Left ventricle myocardium inferior (tissue), 1 donor: ENCODE results near the gene CDH8. TPM values are rescaled to one million over a fixed set of nuclear protein-coding genes. Genes with fewer than 3 reads are reported as not detected.

Experiments used
- DNase-seq: peaks from one replicate; pipeline ENCODE4 v3.0.0-alpha.2; 2020
- H3K27ac ChIP-seq: fragments of 200-600 bp; replicated peaks from 2 replicates; pipeline ENCODE4 v1.8.0; 2021
- H3K27me3 ChIP-seq: fragments of 200-600 bp; 2 replicates; pipeline ENCODE4 v1.8.0; 2021; ENCODE audit warnings: low read depth
- H3K36me3 ChIP-seq: fragments of 200-600 bp; 2 replicates; pipeline ENCODE4 v1.8.0; 2021
- H3K4me1 ChIP-seq: fragments of 200-600 bp; 2 replicates; pipeline ENCODE4 v1.8.0; 2021
- H3K4me3 ChIP-seq: fragments of 200-600 bp; 2 replicates; pipeline ENCODE4 v1.8.0; 2021; ENCODE audit warnings: mild to moderate bottlenecking, moderate library complexity
- H3K9me3 ChIP-seq: fragments of 200-600 bp; replicated peaks from 2 replicates; pipeline ENCODE4 v1.8.0; 2021
- intact Hi-C: fragments of 100-400 bp; cut with micrococcal nuclease; formaldehyde crosslinking; loops from one replicate; pipeline ENCODE4 v1.11.0; 2022
- total RNA-seq: library from RNA; stranded (reverse); fragmentation: NEBNext Ultra II Directional; extraction: Animal tissue kit (Norgen Biotek cat#: 25700); gene quantifications from one replicate; pipeline ENCODE4 v1.2.1, GENCODE V29; 2021
- TF ChIP-seq, protein P1 (sequence below): fragments of 200-600 bp; IDR thresholded peaks from 2 replicates; pipeline ENCODE4 v1.8.0; 2021; ENCODE audit warnings: antibody characterized with exemption, mild to moderate bottlenecking, borderline replicate concordance
- donor health status: DM: no; HTN: yes; CAD: no; lungs with severe emphysema.

CDH8 gene
- total RNA-seq, 1 donor from 2014 or later, result 0.14 TPM

DNA sequence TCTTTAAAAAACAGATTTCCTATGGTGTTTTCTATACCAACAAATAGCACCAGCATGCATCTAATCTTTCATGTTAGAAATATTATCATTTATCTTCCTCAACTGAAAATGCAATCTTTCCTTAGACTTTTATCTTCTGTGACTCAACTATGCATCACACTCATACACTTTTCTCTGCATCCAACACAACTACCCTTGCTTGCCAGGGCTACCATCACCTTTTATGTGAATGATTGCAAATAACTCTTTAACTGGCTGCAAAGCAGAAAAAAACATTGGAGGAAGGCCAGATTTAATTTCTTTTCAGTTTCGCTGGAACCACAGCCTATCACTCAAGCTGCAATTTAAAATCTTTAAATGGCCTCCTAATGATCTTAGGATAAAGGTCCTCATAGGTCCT, 212.9 kb downstream of the CDH8 start:
- no peaks in the 10 kb centered on the region for H3K36me3 ChIP-seq
- TF ChIP-seq, protein P1, sequence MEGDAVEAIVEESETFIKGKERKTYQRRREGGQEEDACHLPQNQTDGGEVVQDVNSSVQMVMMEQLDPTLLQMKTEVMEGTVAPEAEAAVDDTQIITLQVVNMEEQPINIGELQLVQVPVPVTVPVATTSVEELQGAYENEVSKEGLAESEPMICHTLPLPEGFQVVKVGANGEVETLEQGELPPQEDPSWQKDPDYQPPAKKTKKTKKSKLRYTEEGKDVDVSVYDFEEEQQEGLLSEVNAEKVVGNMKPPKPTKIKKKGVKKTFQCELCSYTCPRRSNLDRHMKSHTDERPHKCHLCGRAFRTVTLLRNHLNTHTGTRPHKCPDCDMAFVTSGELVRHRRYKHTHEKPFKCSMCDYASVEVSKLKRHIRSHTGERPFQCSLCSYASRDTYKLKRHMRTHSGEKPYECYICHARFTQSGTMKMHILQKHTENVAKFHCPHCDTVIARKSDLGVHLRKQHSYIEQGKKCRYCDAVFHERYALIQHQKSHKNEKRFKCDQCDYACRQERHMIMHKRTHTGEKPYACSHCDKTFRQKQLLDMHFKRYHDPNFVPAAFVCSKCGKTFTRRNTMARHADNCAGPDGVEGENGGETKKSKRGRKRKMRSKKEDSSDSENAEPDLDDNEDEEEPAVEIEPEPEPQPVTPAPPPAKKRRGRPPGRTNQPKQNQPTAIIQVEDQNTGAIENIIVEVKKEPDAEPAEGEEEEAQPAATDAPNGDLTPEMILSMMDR, result no peak
- no peaks in the 10 kb centered on the region for H3K27me3 ChIP-seq
- H3K4me1 ChIP-seq, result no peaks in the 10 kb centered on the region
- no peak overlapping the region for H3K27ac ChIP-seq
- intact Hi-C loops, result no loop called here
- peaks cover 3% of the 10 kb centered on the region for H3K9me3 ChIP-seq
- no peak overlapping the region for H3K4me3 ChIP-seq
- no peak for DNase-seq

DNA sequence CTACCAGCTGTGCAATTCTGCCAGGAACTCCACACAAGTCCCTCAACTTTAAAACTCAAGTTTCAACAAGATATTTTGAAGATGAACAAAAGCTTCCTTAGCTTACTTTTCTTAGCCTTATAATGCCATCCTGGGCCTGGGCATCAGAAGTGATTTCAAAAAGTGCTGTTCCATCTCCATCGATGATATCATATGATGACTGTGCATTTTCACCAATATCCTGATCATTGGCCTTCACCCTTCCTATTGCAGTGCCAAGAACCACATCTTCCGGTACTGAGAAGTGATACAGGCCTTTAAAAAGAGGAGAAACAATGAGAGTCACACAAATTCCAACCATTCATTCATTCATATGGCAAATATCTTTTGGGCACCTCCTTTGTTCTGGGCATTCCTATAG, 215.4 kb downstream of the CDH8 start:
- Histone ChIP-seq H3K27me3 (no peaks in the 10 kb centered on the region), H3K4me1 (no peaks in the 10 kb centered on the region), H3K9me3 (peaks cover 3% of the 10 kb centered on the region), H3K27ac (no peak overlapping the region), H3K36me3 (no peaks in the 10 kb centered on the region), H3K4me3 (no peak overlapping the region)
- intact Hi-C loops, result no loop called here
- TF ChIP-seq, protein P1, result no peak
- DNase-seq, result no peak

DNA sequence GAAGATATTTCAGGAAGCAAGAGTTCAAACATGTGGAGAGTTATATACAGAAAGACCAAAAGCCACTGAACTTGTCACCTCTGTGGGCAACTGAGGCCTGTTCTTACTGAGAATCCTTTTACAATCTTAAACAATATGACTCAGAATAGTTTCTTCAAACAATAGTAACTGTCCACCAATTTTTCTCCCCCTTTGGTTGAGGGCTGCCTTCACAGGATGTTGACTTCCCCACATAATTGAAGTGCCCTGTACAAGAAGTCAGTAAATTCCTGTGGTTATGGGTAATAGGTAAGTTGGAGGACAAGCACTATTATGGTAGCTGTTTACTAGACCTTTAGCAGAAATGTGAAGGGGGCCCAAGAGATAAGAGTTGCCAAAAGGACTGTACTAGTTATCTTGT, 215.8 kb downstream of the CDH8 start:
- no peak for DNase-seq
- Histone ChIP-seq H3K4me3 (no peak overlapping the region), H3K4me1 (no peaks in the 10 kb centered on the region), H3K36me3 (no peaks in the 10 kb centered on the region), H3K27me3 (no peaks in the 10 kb centered on the region), H3K27ac (no peak overlapping the region), H3K9me3 (peaks cover 3% of the 10 kb centered on the region)
- intact Hi-C loops, result no loop called here
- TF ChIP-seq, protein P1, result no peak

DNA sequence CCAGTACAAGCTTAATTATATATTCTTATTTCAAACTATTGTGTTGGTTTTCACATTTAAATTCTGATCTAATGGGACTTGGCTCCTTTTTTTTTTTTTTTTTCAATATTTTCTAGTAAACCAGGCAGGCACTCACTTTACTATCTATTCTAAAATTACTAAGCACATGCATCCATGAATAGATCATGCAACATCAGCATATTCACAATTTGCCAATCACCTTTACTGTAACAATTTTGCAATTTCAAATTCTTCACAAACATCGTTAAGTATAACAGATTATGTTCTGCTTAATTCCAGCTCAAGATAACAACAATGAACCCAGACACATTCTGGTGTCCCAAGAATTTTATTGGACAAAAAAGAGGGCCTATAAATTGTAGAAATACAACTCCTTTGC, 217.4 kb downstream of the CDH8 start:
- no peak for DNase-seq
- Histone ChIP-seq H3K27me3 (no peaks in the 10 kb centered on the region), H3K9me3 (peaks cover 2% of the 10 kb centered on the region), H3K27ac (no peak overlapping the region), H3K4me1 (no peaks in the 10 kb centered on the region), H3K4me3 (no peak overlapping the region), H3K36me3 (no peaks in the 10 kb centered on the region)
- TF ChIP-seq, protein P1, result no peak
- intact Hi-C loops, result no loop called here

DNA sequence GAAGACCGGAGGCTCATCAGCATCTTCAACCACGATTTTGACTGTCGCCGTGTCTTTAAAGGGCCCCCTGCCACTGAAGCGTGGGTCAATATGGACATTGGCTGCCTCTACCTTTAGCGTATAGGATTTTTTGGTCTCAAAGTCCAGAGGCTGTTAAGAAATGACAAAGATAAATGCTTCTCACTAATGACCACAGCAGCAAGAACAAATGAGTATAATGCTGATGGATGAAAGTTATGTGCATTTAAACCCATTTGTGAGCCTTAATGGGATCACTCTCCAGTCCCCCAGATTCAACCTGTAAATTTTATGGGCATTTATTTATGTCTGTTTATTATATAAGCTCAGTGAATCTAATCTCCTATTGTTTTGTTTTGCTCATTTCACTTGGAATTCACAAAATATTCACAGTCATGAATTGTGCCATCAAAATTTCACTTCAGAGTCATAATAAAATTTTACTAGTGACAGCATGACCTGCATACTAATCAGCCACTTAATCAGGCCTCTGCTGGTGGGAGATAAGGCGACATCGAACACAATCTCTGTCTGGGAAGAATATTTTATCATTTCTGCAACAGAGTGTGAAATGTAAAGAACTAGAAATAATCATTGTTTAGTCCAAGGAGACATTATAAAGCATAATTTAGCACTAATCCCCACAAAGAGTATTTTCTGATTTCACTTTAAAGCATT, 218.5 kb downstream of the CDH8 start:
- H3K4me3 ChIP-seq, result no peak overlapping the region
- no peak overlapping the region for H3K27ac ChIP-seq
- no peaks in the 10 kb centered on the region for H3K36me3 ChIP-seq
- TF ChIP-seq, protein P1, result no peak
- peaks cover 2% of the 10 kb centered on the region for H3K9me3 ChIP-seq
- intact Hi-C loops, result no loop called here
- DNase-seq, result no peak
- H3K4me1 ChIP-seq, result no peaks in the 10 kb centered on the region
- H3K27me3 ChIP-seq, result no peaks in the 10 kb centered on the region
